ENCODE results near the gene KRT74. TPM values are rescaled to one million over a fixed set of nuclear protein-coding genes. Genes with fewer than 3 reads are reported as not detected.

The KRT74 gene
- total and polyA plus RNA-seq, 10 donors = not detected

DNA sequence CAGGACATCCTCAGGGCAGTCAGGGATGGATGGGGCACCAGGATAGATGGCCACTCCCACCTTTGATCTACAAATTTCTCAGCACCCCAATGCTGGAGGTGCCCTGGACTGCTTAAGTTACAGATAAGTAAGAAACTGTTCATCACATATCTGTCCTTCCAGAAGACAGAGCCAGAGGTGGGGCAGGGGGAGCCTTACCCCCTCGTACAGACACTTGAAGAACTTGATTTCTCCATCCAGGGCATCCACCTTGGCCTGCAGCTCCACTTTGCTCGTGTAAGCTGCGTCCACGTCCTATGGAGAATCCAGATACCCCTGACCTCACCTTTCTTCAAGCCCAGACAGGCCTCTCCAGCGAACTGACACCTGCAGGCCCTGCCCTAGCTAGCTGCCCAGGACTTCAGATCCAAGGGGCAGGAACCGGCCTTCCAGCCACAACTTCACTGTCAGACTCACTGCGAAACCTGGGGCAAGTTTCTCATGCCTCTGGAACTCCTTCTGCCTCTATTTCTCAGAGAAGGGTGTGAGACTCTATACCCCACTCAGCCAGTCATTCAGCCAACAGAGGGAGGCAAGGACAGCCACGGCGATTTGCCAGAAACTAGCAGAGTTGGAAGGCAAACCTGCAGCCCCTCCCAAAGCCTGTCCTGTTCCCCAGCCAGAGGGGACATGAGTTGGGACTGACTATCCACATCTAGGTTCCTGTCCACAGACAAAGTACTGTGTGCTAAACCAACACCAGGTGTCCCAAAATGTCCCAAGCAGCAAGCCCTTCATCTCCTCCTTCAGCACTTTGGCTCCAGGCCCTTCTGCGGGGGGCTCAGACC, 41.0 kb upstream of the KRT74 start:
- H3K9me3 ChIP-seq = no peaks in the 10 kb centered on the region
- peaks cover 0 to 32% (median 0%) of the 10 kb centered on the region in 7 donors for H3K27me3 ChIP-seq (replicated peaks in 1 of 7)
- H3K4me3 ChIP-seq = no peak overlapping the region
- DNase-seq = no peak
- intact Hi-C loops (cut with DNase I; ENCODE audit: low total_unique reads) = no loop called here
- H3K27ac ChIP-seq = no peak overlapping the region
- peaks cover 0 to 10% (median 1%) of the 10 kb centered on the region in 6 donors for H3K4me1 ChIP-seq
- 79 to 92% (median 88%) methylated on average over 10 of the region's 10 CpGs for WGBS, 5 donors
- no peak for TF ChIP-seq POLR2AphosphoS5 (IDR thresholded peaks at IDR 0.05)
- TF ChIP-seq POLR2A (IDR thresholded peaks at IDR 0.05) = no peak
- TF ChIP-seq CTCF (IDR thresholded peaks at IDR 0.05 in 8 of 11, conservative IDR thresholded peaks at IDR 0.05 in 3 of 11) = no peak
- no peaks in the 10 kb centered on the region for H3K36me3 ChIP-seq

- Histone ChIP-seq H3K4me3 (no peak overlapping the region), H3K4me1 (peaks cover 0 to 10% (median 1%) of the 10 kb centered on the region in 6 donors), H3K36me3 (no peaks in the 10 kb centered on the region), H3K27ac (no peak overlapping the region), H3K9me3 (no peaks in the 10 kb centered on the region), H3K27me3 (replicated peaks in 1 of 7) (peaks cover 0 to 40% (median 0%) of the 10 kb centered on the region in 7 donors)
- DNase-seq = no peak
- intact Hi-C loops (cut with DNase I; ENCODE audit: low total_unique reads) = no loop called here
- 89 to 96% (median 92%) methylated on average over 9 of the region's 9 CpGs for WGBS, 5 donors
- TF ChIP-seq POLR2A (IDR thresholded peaks at IDR 0.05) = no peak
- TF ChIP-seq POLR2AphosphoS5 (IDR thresholded peaks at IDR 0.05) = no peak
- TF ChIP-seq CTCF (IDR thresholded peaks at IDR 0.05 in 8 of 11, conservative IDR thresholded peaks at IDR 0.05 in 3 of 11) = no peak
Observed at GRCh38 chr12:52613384-52614030, 39.9 kb upstream of the KRT74 start.

GRCh38 chr12:52612431-52613383, 39.1 kb upstream of the KRT74 start:
- Histone ChIP-seq H3K4me1 (peaks cover 0 to 10% (median 1%) of the 10 kb centered on the region in 6 donors), H3K27ac (no peak overlapping the region), H3K4me3 (no peak overlapping the region), H3K27me3 (replicated peaks in 1 of 7) (peaks cover 0 to 34% (median 0%) of the 10 kb centered on the region in 7 donors), H3K9me3 (no peaks in the 10 kb centered on the region), H3K36me3 (no peaks in the 10 kb centered on the region)
- intact Hi-C loops (cut with DNase I; ENCODE audit: low total_unique reads) = no loop called here
- no peak for TF ChIP-seq CTCF (IDR thresholded peaks at IDR 0.05 in 8 of 11, conservative IDR thresholded peaks at IDR 0.05 in 3 of 11)
- no peak for TF ChIP-seq POLR2A (IDR thresholded peaks at IDR 0.05)
- no peak for TF ChIP-seq POLR2AphosphoS5 (IDR thresholded peaks at IDR 0.05)
- 84 to 92% (median 85%) methylated on average over 5 of the region's 5 CpGs for WGBS, 5 donors
- no peak for DNase-seq
